Lower leg skin (tissue), 4 donors: ENCODE data around the gene MTA1. TPM values are rescaled to one million over a fixed set of nuclear protein-coding genes. Genes with fewer than 3 reads are reported as not detected.

Experiments
- DNase-seq, 2 donors: peaks; one replicate each; pipeline ENCODE4 v3.0.0-alpha.2; 2019; ENCODE audit warnings: low spot score in 2 of 2
- H3K4me3 ChIP-seq: fragments of 200-600 bp; sonication (generic); 2 replicates; pipeline ENCODE4 v1.5.1; 2017; ENCODE audit warnings: mild to moderate bottlenecking, low read depth; ENCODE audit not compliant: poor library complexity, severe bottlenecking
- CTCF ChIP-seq, 3 donors: fragments of 450-650 bp; IDR thresholded peaks; one replicate each; pipeline ENCODE4 v1.5.1; 2016; ENCODE audit warnings: antibody characterized with exemption in 3 of 3, mild to moderate bottlenecking in 3 of 3, moderate library complexity in 2 of 3
- POLR2A ChIP-seq, 2 donors: fragments of 450-650 bp; IDR thresholded peaks; one replicate each; pipeline ENCODE4 v1.6.1; 2016 to 2017; ENCODE audit warnings: antibody characterized with exemption in 2 of 2, mild to moderate bottlenecking in 1 of 2, moderate library complexity in 1 of 2
- WGBS, 2 donors: methylation state at CpG; one replicate each; pipeline ENCODE4 v1.1.5; 2018; 5-methylcytosine and 5-hydroxymethylcytosine counted together
- intact Hi-C: fragments of 100-400 bp; cut with DNase I; formaldehyde crosslinking; loops from one replicate; pipeline ENCODE4 v1.15.0; 2023; ENCODE audit warnings: low total_unique reads
- total RNA-seq, 4 donors: library from RNA; depleted of rRNA; stranded (reverse); fragments of >200 nt; gene quantifications; one replicate each; pipeline ENCODE4 v1.1.0, GENCODE V29; 2016

Gene MTA1
- total RNA-seq, 4 donors from 2014 or later, result 39.3 to 56.7 (median 46.4) TPM

GRCh38 chr14:105471297-105471821 is 51.7 kb downstream of the MTA1 start:
- no peak overlapping the region for H3K4me3 ChIP-seq
- TF ChIP-seq CTCF (IDR thresholded peaks at IDR 0.05) (no peak), POLR2A (IDR thresholded peaks at IDR 0.05) (no peak)
- intact Hi-C loops, result no loop called here
- no peak for DNase-seq
- 73 to 78% methylated on average over 12 to 14 of the region's 19 CpGs for WGBS, 2 donors

DNA sequence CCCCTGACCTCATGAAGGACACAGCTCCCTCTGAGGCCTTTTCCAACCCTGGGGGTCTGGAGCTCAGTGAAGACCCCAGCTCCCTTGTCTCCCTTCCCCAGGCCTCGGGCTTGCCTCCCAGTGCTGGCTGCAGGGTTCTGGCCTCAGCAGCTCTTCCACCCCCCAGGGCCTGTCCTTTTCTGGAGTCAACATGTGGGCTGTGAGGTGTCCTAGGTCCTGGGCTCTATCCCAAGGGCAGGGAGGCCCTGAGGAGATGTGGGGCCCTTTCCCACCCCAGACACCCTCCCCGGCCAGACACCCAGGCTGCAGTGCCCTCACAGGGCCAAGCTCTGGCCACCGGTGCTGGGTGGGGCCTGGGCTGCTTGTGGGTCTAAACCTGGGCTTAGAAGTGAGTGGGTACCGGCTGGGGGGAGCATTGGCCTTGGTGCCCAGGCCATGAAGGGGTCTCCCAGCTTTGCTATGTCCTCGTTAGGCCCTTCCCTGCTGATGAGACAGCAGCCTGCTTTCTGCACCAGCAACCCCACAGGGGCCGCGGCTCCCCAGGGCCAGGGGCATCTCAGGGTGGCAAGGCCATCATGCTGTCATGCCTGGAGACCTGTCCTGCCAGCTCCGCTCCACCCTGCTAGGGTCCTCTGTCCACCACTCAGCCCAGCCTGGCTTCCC is 52.3 kb downstream of the MTA1 start:
- WGBS, 2 donors, result 81 to 89% methylated on average over 7 to 8 of the region's 8 CpGs
- no peak for DNase-seq
- H3K4me3 ChIP-seq, result no peak overlapping the region
- intact Hi-C loops, result no loop called here
- no peak for TF ChIP-seq POLR2A (IDR thresholded peaks at IDR 0.05)
- TF ChIP-seq CTCF (IDR thresholded peaks at IDR 0.05), result no peak

- H3K4me3 ChIP-seq, result no peak overlapping the region
- intact Hi-C loops, result no loop called here
- no peak for DNase-seq
- no peak for TF ChIP-seq POLR2A (IDR thresholded peaks at IDR 0.05)
- TF ChIP-seq CTCF (IDR thresholded peaks at IDR 0.05), result no peak
- WGBS, 2 donors, result 39 to 52% methylated on average over 11 to 12 of the region's 12 CpGs
Observed at GRCh38 chr14:105472486-105472991, 52.9 kb downstream of the MTA1 start.

DNA sequence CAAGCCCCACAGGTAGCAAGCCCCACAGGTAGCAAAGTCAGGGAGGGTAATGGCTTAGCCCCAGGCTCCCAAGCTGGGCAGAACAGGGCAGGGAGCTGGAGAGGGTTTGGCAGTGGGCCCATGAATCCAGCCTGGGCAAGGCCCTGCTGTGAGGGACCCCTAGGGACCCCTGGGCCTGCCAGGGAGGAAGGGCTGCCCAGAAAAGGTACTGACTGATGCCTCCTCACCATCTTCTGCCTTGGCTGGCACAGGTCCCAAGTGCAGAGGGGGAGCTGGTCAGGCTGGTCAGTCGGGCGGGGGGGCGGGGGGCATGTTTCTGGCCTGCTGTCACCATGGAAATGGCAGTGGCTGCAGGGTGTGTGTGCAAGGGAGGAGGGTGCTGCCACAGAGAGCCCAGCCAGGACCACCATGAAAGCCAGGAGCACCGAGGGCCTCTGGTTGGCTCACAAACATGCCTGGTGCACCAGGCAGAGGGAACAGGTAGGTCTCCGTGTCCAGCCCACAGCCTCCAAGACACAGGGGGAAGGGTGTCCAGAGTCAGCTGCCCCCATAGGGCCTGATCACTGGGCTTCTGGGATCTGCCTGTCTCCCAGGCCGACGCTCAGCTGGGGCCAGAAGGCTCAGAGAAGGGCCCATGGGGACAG is 53.5 kb downstream of the MTA1 start:
- WGBS, 2 donors, result 6 to 8% methylated on average over 3 to 4 of the region's 7 CpGs
- H3K4me3 ChIP-seq, result no peak overlapping the region
- intact Hi-C loops, result no loop called here
- TF ChIP-seq POLR2A (IDR thresholded peaks at IDR 0.05) (no peak), CTCF (IDR thresholded peaks at IDR 0.05) (no peak)
- no peak for DNase-seq

GRCh38 chr14:105473677-105474482 is 54.3 kb downstream of the MTA1 start:
- DNase-seq, result peak; percentile 83 to 96
- peak overlapping the region; percentile 32 for H3K4me3 ChIP-seq
- TF ChIP-seq CTCF (IDR thresholded peaks at IDR 0.05), result no peak
- WGBS, 2 donors, result 1% methylated on average over 17 to 57 of the region's 60 CpGs
- intact Hi-C loops, result no loop called here
